Astrocyte (in vitro differentiated cells and primary cell): ENCODE data around the gene KSR2. TPM values are rescaled to one million over a fixed set of nuclear protein-coding genes. Genes with fewer than 3 reads are reported as not detected.

ENCODE experiments used
- DNase-seq: peaks from one replicate; pipeline ENCODE4 v3.0.0-alpha.2; 2010; ENCODE audit warnings: low read depth
- FAIRE-seq: peaks from 2 replicates; lab custom pipeline; 2011; peaks lifted over from hg19 to GRCh38; lab: Jason Lieb, UNC
- H2AFZ ChIP-seq: 2 replicates; pipeline ENCODE4 v1.6.0; 2012; ENCODE audit warnings: low read depth, low read length, inconsistent platforms
- H3K27ac ChIP-seq: 2 replicates; pipeline ENCODE4 v1.5.1; 2011; ENCODE audit warnings: low read depth, low read length, inconsistent platforms
- H3K27me3 ChIP-seq: 2 replicates; pipeline ENCODE4 v1.6.0; 2011; ENCODE audit warnings: low read length, inconsistent platforms; ENCODE audit not compliant: insufficient read depth
- H3K36me3 ChIP-seq: 2 replicates; pipeline ENCODE4 v1.5.1; 2011; ENCODE audit warnings: low read length, inconsistent platforms; ENCODE audit not compliant: insufficient read depth
- H3K4me1 ChIP-seq: 2 replicates; pipeline ENCODE4 v1.5.1; 2011; ENCODE audit warnings: low read length, inconsistent platforms; ENCODE audit not compliant: insufficient read depth
- H3K4me2 ChIP-seq: 2 replicates; pipeline ENCODE4 v1.6.0; 2012; ENCODE audit warnings: low read length, inconsistent platforms
- H3K4me3 ChIP-seq: 2 replicates; pipeline ENCODE4 v1.5.1; 2011; ENCODE audit warnings: low read depth, mild to moderate bottlenecking, low read length, inconsistent platforms; ENCODE audit not compliant: insufficient read depth
- H3K79me2 ChIP-seq: 2 replicates; pipeline ENCODE4 v1.6.0; 2012; ENCODE audit warnings: mild to moderate bottlenecking, low read length, inconsistent platforms; ENCODE audit not compliant: insufficient read depth
- H3K9ac ChIP-seq: 2 replicates; pipeline ENCODE4 v1.6.0; 2012; ENCODE audit warnings: mild to moderate bottlenecking, low read length, inconsistent platforms
- H3K9me3 ChIP-seq: 2 replicates; pipeline ENCODE4 v1.5.1; 2012; ENCODE audit warnings: low read depth, mild to moderate bottlenecking, low read length, inconsistent platforms; ENCODE audit not compliant: insufficient read depth
- H4K20me1 ChIP-seq: 2 replicates; pipeline ENCODE4 v1.6.0; 2012; ENCODE audit warnings: low read length, inconsistent platforms; ENCODE audit not compliant: insufficient read depth
- H3K27ac Mint-ChIP-seq: one replicate; pipeline ENCODE4 v1.8.0; 2021; ENCODE audit warnings: mild to moderate bottlenecking, mixed read lengths; ENCODE audit not compliant: unreplicated experiment
- H3K27me3 Mint-ChIP-seq: one replicate; pipeline ENCODE4 v1.8.0; 2021; ENCODE audit warnings: low read depth, mixed read lengths; ENCODE audit not compliant: unreplicated experiment
- H3K36me3 Mint-ChIP-seq: one replicate; pipeline ENCODE4 v1.8.0; 2021; ENCODE audit warnings: low read depth, mixed read lengths; ENCODE audit not compliant: unreplicated experiment
- H3K4me1 Mint-ChIP-seq: one replicate; pipeline ENCODE4 v1.8.0; 2021; ENCODE audit warnings: low read depth, mixed read lengths; ENCODE audit not compliant: unreplicated experiment
- H3K4me3 Mint-ChIP-seq: one replicate; pipeline ENCODE4 v1.8.0; 2021; ENCODE audit warnings: mild to moderate bottlenecking, moderate library complexity, mixed read lengths; ENCODE audit not compliant: unreplicated experiment
- H3K9me3 Mint-ChIP-seq: one replicate; pipeline ENCODE4 v1.8.0; 2021; ENCODE audit warnings: mild to moderate bottlenecking, mixed read lengths; ENCODE audit not compliant: unreplicated experiment
- EZH2 ChIP-seq: IDR thresholded peaks from 2 replicates; pipeline ENCODE4 v1.6.1; 2012; ENCODE audit warnings: mild to moderate bottlenecking, low read length, inconsistent platforms; ENCODE audit not compliant: insufficient read depth
- total RNA-seq: library from RNA; stranded (reverse); gene quantifications from 2 replicates; pipeline ENCODE4 v1.2.1, GENCODE V29; 2021
- TF ChIP-seq, protein P1 (sequence below): IDR thresholded peaks from 2 replicates; pipeline ENCODE4 v1.5.1; 2011; ENCODE audit warnings: low read depth, mild to moderate bottlenecking, inconsistent platforms, low read length, moderate library complexity; ENCODE audit not compliant: insufficient read depth

Gene KSR2
- total RNA-seq, 1 donor from 2014 or later: 0.98 TPM

DNA sequence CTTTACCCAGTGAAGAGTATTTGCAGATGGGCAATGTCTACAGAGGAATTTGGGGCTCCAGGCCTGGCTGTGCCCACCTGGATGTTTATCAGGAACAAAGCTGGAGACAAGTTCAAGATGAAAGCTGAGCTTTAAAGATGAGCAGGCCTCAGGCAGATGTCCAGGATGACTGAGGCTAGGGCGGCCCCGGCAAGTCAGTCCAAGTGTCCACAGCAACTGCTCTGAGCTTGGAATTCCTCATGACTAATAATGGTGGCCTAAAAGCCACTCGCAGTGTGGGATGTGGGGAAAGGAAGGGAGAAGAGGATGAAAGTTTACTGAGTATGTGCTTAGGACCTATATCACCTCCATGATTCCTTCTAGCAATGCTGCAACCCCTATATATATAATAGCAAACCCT lies 479.1 kb downstream of the KSR2 start:
- Histone ChIP-seq H3K27me3 (no peaks in the 10 kb centered on the region), H3K4me1 (peaks cover 5% of the 10 kb centered on the region), H2AFZ (no peak overlapping the region), H3K79me2 (no peaks in the 10 kb centered on the region), H3K4me3 (no peak overlapping the region), H4K20me1 (no peaks in the 10 kb centered on the region), H3K27ac (no peak overlapping the region), H3K9me3 (peaks cover 3% of the 10 kb centered on the region), H3K4me2 (no peak overlapping the region), H3K9ac (no peak overlapping the region), H3K36me3 (no peaks in the 10 kb centered on the region)
- FAIRE-seq (no peak), DNase-seq (peak; percentile 12)
- Mint-ChIP-seq H3K4me1 (peaks cover 28% of the 10 kb centered on the region), H3K36me3 (no peaks in the 10 kb centered on the region), H3K4me3 (no peak overlapping the region), H3K9me3 (peaks cover 4% of the 10 kb centered on the region), H3K27ac (peak overlapping the region; percentile 47), H3K27me3 (peaks cover 7% of the 10 kb centered on the region)
- TF ChIP-seq, protein P1, sequence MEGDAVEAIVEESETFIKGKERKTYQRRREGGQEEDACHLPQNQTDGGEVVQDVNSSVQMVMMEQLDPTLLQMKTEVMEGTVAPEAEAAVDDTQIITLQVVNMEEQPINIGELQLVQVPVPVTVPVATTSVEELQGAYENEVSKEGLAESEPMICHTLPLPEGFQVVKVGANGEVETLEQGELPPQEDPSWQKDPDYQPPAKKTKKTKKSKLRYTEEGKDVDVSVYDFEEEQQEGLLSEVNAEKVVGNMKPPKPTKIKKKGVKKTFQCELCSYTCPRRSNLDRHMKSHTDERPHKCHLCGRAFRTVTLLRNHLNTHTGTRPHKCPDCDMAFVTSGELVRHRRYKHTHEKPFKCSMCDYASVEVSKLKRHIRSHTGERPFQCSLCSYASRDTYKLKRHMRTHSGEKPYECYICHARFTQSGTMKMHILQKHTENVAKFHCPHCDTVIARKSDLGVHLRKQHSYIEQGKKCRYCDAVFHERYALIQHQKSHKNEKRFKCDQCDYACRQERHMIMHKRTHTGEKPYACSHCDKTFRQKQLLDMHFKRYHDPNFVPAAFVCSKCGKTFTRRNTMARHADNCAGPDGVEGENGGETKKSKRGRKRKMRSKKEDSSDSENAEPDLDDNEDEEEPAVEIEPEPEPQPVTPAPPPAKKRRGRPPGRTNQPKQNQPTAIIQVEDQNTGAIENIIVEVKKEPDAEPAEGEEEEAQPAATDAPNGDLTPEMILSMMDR: no peak
- no peak for TF ChIP-seq EZH2

DNA sequence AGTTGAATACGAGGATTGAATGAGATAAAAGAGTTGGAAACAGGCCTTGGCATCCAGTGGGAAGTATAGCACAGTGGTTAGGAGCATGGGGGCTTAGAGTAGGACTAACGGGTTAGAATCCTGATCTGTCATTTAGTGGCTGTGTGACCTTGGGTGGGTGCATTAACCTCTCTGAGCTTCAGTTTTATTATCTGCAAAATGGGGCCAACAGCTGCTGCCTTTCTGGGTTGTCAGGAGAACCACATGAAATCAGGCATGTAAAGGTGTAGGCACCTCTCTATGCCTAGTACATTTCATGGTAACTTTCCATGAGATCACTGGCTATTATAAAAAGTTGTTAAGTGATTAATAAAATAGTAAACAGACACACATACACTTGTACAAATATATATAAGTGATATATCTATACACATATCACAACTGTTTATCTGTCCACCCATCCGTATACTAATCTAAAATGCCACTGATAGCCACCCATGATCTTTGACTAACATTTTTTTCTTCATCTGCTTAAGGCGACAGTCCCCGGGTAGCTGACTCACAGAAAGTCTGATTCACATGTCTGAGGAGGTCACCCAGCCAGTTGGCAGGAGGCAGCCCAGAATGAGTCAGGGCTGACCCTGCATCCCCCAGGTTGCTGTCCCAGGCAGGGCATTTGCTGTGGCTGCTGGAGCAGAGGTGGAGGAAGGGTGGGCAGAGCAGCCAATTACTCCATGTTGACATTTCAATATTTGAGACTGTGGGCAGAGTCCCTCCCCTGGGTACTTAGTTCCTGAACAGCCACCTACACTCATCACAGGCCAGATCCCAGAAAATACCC lies 481.7 kb downstream of the KSR2 start:
- Mint-ChIP-seq H3K4me3 (peak overlapping the region; percentile 12), H3K4me1 (peaks cover 28% of the 10 kb centered on the region), H3K36me3 (no peaks in the 10 kb centered on the region), H3K27ac (peak overlapping the region; percentile 84), H3K9me3 (no peaks in the 10 kb centered on the region), H3K27me3 (no peaks in the 10 kb centered on the region)
- Histone ChIP-seq H3K9ac (no peak overlapping the region), H3K27ac (no peak overlapping the region), H2AFZ (no peak overlapping the region), H3K36me3 (no peaks in the 10 kb centered on the region), H3K27me3 (no peaks in the 10 kb centered on the region), H3K9me3 (no peaks in the 10 kb centered on the region), H3K4me3 (peak overlapping the region; percentile 13), H3K4me2 (peak overlapping the region; percentile 71), H3K79me2 (no peaks in the 10 kb centered on the region), H3K4me1 (peaks cover 5% of the 10 kb centered on the region), H4K20me1 (no peaks in the 10 kb centered on the region)
- no peak for FAIRE-seq
- TF ChIP-seq, protein P1: no peak
- TF ChIP-seq EZH2: no peak
- peak; percentile 76 for DNase-seq
